KMS-11 (cell line): Measurements from ENCODE around the gene AFF1.
"Not testable (repeated sequence)": the region's sequence is repeated elsewhere in the genome, so short reads cannot be mapped to it uniquely, and the experiment has no call there.

Experiments
- H2AFZ ChIP-seq: fragments of 200-600 bp; sonication (generic); 2 replicates; pipeline ENCODE4 v1.6.1; 2016; ENCODE audit warnings: antibody characterized with exemption, mixed run types, low read depth
- H3K27ac ChIP-seq: fragments of 200-600 bp; sonication (generic); 2 replicates; pipeline ENCODE4 v1.6.1; 2016; ENCODE audit warnings: mild to moderate bottlenecking, mixed run types
- H3K27me3 ChIP-seq: fragments of 200-600 bp; sonication (generic); 2 replicates; pipeline ENCODE4 v1.6.1; 2017; ENCODE audit warnings: mild to moderate bottlenecking, low read depth, mixed run types, moderate library complexity; ENCODE audit not compliant: insufficient read depth
- H3K36me3 ChIP-seq: fragments of 200-600 bp; sonication (generic); 2 replicates; pipeline ENCODE4 v1.6.1; 2017; ENCODE audit warnings: mild to moderate bottlenecking, mixed run types; ENCODE audit not compliant: insufficient read depth
- H3K4me1 ChIP-seq: fragments of 200-600 bp; sonication (generic); 2 replicates; pipeline ENCODE4 v1.6.1; 2016; ENCODE audit warnings: mild to moderate bottlenecking, low read depth, mixed run types; ENCODE audit not compliant: poor library complexity, severe bottlenecking
- H3K4me2 ChIP-seq: fragments of 200-600 bp; sonication (generic); 2 replicates; pipeline ENCODE4 v1.7.0; 2016; ENCODE audit warnings: mild to moderate bottlenecking, mixed run types
- H3K4me3 ChIP-seq: fragments of 200-600 bp; sonication (generic); IDR thresholded peaks from 2 replicates; pipeline ENCODE4 v1.6.1; 2017; ENCODE audit warnings: low read depth, low read length, mixed read lengths; ENCODE audit not compliant: insufficient read depth
- H3K79me2 ChIP-seq: fragments of 200-600 bp; sonication (generic); 2 replicates; pipeline ENCODE4 v1.6.1; 2016; ENCODE audit warnings: low read depth, mixed run types; ENCODE audit not compliant: insufficient read depth
- H3K9ac ChIP-seq: fragments of 200-600 bp; sonication (generic); 2 replicates; pipeline ENCODE4 v1.6.1; 2016; ENCODE audit warnings: mild to moderate bottlenecking, mixed run types
- H4K20me1 ChIP-seq: fragments of 200-600 bp; sonication (generic); 2 replicates; pipeline ENCODE4 v1.6.1; 2016; ENCODE audit warnings: mild to moderate bottlenecking, mixed run types; ENCODE audit not compliant: insufficient read depth
- CTCF ChIP-seq: fragments of 200-600 bp; sonication (generic); conservative IDR thresholded peaks from 2 replicates; pipeline ENCODE4 v1.6.1; 2017; ENCODE audit warnings: low read depth, mild to moderate bottlenecking, antibody characterized with exemption, low read length, moderate library complexity, mixed read lengths

The AFF1 gene

GRCh38 chr4:86980230-86980629 lies 45.4 kb downstream of the AFF1 start:
- no peak overlapping the region for H3K4me2 ChIP-seq
- peaks cover 91% of the 10 kb centered on the region for H3K79me2 ChIP-seq
- no peaks in the 10 kb centered on the region for H3K27me3 ChIP-seq
- no peak overlapping the region for H3K9ac ChIP-seq
- H3K27ac ChIP-seq = no peak overlapping the region
- TF ChIP-seq CTCF = no peak
- H3K4me1 ChIP-seq = peaks cover 11% of the 10 kb centered on the region
- H2AFZ ChIP-seq = no peak overlapping the region
- no peak overlapping the region for H3K4me3 ChIP-seq
- no peaks in the 10 kb centered on the region; the same call in 1 of the 2 replicates for H3K36me3 ChIP-seq
- H4K20me1 ChIP-seq = no peaks in the 10 kb centered on the region

- H3K27ac ChIP-seq = no peak overlapping the region
- H4K20me1 ChIP-seq = no peaks in the 10 kb centered on the region
- no peak for TF ChIP-seq CTCF
- H3K4me2 ChIP-seq = no peak overlapping the region
- peaks cover 6% of the 10 kb centered on the region for H3K4me1 ChIP-seq
- H3K27me3 ChIP-seq = no peaks in the 10 kb centered on the region
- H2AFZ ChIP-seq = no peak overlapping the region
- H3K4me3 ChIP-seq = no peak overlapping the region
- H3K9ac ChIP-seq = no peak overlapping the region
- peaks cover 75% of the 10 kb centered on the region for H3K79me2 ChIP-seq
- H3K36me3 ChIP-seq = no peaks in the 10 kb centered on the region; the same call in 1 of the 2 replicates
Measured at GRCh38 chr4:86981789-86982188, 47.0 kb downstream of the AFF1 start.

- not testable (repeated sequence) for H3K4me2 ChIP-seq, H3K4me1 ChIP-seq, H3K27ac ChIP-seq, H3K36me3 ChIP-seq, H2AFZ ChIP-seq, H3K9ac ChIP-seq, H4K20me1 ChIP-seq, H3K27me3 ChIP-seq, H3K4me3 ChIP-seq
- peaks cover 68% of the 10 kb centered on the region for H3K79me2 ChIP-seq
Measured at GRCh38 chr4:86985852-86986251, 51.0 kb downstream of the AFF1 start.

- not testable (repeated sequence) for H4K20me1 ChIP-seq, H3K27me3 ChIP-seq, H3K36me3 ChIP-seq, H3K9ac ChIP-seq, H3K27ac ChIP-seq, H3K4me2 ChIP-seq, H2AFZ ChIP-seq, H3K4me1 ChIP-seq, H3K4me3 ChIP-seq
- H3K79me2 ChIP-seq = peaks cover 67% of the 10 kb centered on the region; the same call in 1 of the 2 replicates
Measured at GRCh38 chr4:86989658-86990057, 54.8 kb downstream of the AFF1 start.

- Histone ChIP-seq H3K4me2 (no peak overlapping the region), H4K20me1 (no peaks in the 10 kb centered on the region), H3K79me2 (peaks cover 66% of the 10 kb centered on the region; the same call in 1 of the 2 replicates), H2AFZ (no peak overlapping the region), H3K9ac (no peak overlapping the region), H3K27me3 (no peaks in the 10 kb centered on the region), H3K27ac (no peak overlapping the region), H3K36me3 (0 out of 2 replicates have a peak, but pooled peaks cover 4% of the 10 kb centered on the region), H3K4me1 (no peaks in the 10 kb centered on the region), H3K4me3 (no peak overlapping the region)
- no peak for TF ChIP-seq CTCF
Measured at GRCh38 chr4:86990510-86990909, 55.7 kb downstream of the AFF1 start.
